H9 (cell line): Measurements from ENCODE around the gene HOXC11. TPM values are rescaled to one million over a fixed set of nuclear protein-coding genes. Genes with fewer than 3 reads are reported as not detected.

Source experiments
- DNase-seq: peaks from one replicate; pipeline ENCODE4 v3.0.0-alpha.2; 2017
- H2AFZ ChIP-seq: one replicate; pipeline ENCODE4 v1.6.1; 2013; ENCODE audit warnings: mild to moderate bottlenecking, low read length, control low read depth, moderate library complexity
- H2AK5ac ChIP-seq: 2 replicates; pipeline ENCODE4 v1.6.1; 2013; ENCODE audit warnings: low read length, control low read depth, mixed read lengths; ENCODE audit not compliant: insufficient read length
- H2BK120ac ChIP-seq: one replicate; pipeline ENCODE4 v1.6.1; 2013; ENCODE audit warnings: low read depth, mild to moderate bottlenecking, low read length, control low read depth, inconsistent platforms; ENCODE audit not compliant: poor library complexity, severe bottlenecking
- H2BK12ac ChIP-seq: 2 replicates; pipeline ENCODE4 v1.6.1; 2013; ENCODE audit warnings: low read length, control low read depth, mixed read lengths, low read depth; ENCODE audit not compliant: insufficient read length
- H2BK15ac ChIP-seq: 2 replicates; pipeline ENCODE4 v1.6.1; 2013; ENCODE audit warnings: low read depth, low read length, control low read depth
- H2BK20ac ChIP-seq: one replicate; pipeline ENCODE4 v1.6.1; 2013; ENCODE audit warnings: low read depth, mild to moderate bottlenecking, low read length, control low read depth, inconsistent platforms; ENCODE audit not compliant: poor library complexity, severe bottlenecking
- H2BK5ac ChIP-seq: 2 replicates; pipeline ENCODE4 v1.6.1; 2013; ENCODE audit warnings: low read length, control low read depth, mixed read lengths; ENCODE audit not compliant: insufficient read length
- H3K14ac ChIP-seq: 2 replicates; pipeline ENCODE4 v1.6.1; 2013; ENCODE audit warnings: low read length, control low read depth; ENCODE audit not compliant: insufficient read depth
- H3K18ac ChIP-seq: 2 replicates; pipeline ENCODE4 v1.6.1; 2013; ENCODE audit warnings: low read depth, mild to moderate bottlenecking, mixed read lengths, low read length, control low read depth; ENCODE audit not compliant: insufficient read length
- H3K23ac ChIP-seq: 2 replicates; pipeline ENCODE4 v1.6.1; 2013; ENCODE audit warnings: low read length, control low read depth, mixed read lengths, low read depth; ENCODE audit not compliant: insufficient read length
- H3K23me2 ChIP-seq: 2 replicates; pipeline ENCODE4 v1.6.1; 2013; ENCODE audit warnings: low read depth, mild to moderate bottlenecking, mixed read lengths, low read length, control low read depth; ENCODE audit not compliant: insufficient read length, poor library complexity, severe bottlenecking
- H3K27ac ChIP-seq: 2 replicates; pipeline ENCODE4 v1.5.1; 2013; ENCODE audit warnings: low read length, control low read depth, mixed read lengths, low read depth; ENCODE audit not compliant: insufficient read length
- H3K27me3 ChIP-seq: 2 replicates; pipeline ENCODE4 v1.6.1; 2013; ENCODE audit warnings: low read length, control low read depth, inconsistent platforms; ENCODE audit not compliant: insufficient read depth
- H3K4ac ChIP-seq: 2 replicates; pipeline ENCODE4 v1.6.1; 2013; ENCODE audit warnings: low read depth, mild to moderate bottlenecking, control low read depth, inconsistent platforms, low read length, moderate library complexity
- H3K4me1 ChIP-seq: 2 replicates; pipeline ENCODE4 v1.6.1; 2013; ENCODE audit warnings: low read length, control low read depth, inconsistent platforms; ENCODE audit not compliant: insufficient read depth
- H3K4me2 ChIP-seq: 2 replicates; pipeline ENCODE4 v1.6.1; 2013; ENCODE audit warnings: low read length, control low read depth, mixed read lengths; ENCODE audit not compliant: insufficient read length, insufficient read depth
- H3K56ac ChIP-seq: 2 replicates; pipeline ENCODE4 v1.6.1; 2013; ENCODE audit warnings: low read depth, mild to moderate bottlenecking, mixed read lengths, low read length, control low read depth; ENCODE audit not compliant: insufficient read length
- H3K79me1 ChIP-seq: 2 replicates; pipeline ENCODE4 v1.6.1; 2013; ENCODE audit warnings: low read depth, mild to moderate bottlenecking, moderate library complexity, low read length, control low read depth, inconsistent platforms; ENCODE audit not compliant: insufficient read depth, poor library complexity, severe bottlenecking
- H3K79me2 ChIP-seq: 2 replicates; pipeline ENCODE4 v1.6.1; 2013; ENCODE audit warnings: low read length, control low read depth, inconsistent platforms; ENCODE audit not compliant: insufficient read depth
- H3K9ac ChIP-seq: 2 replicates; pipeline ENCODE4 v1.6.1; 2013; ENCODE audit warnings: low read length, control low read depth, mixed read lengths; ENCODE audit not compliant: insufficient read length; ENCODE audit errors: extremely low read depth
- H3K9me3 ChIP-seq: one replicate; pipeline ENCODE4 v1.6.1; 2013; ENCODE audit warnings: low read depth, low read length, inconsistent platforms; ENCODE audit not compliant: control insufficient read depth
- H3T11ph ChIP-seq: one replicate; pipeline ENCODE4 v1.6.1; 2013; ENCODE audit warnings: mild to moderate bottlenecking, low read length, control low read depth, inconsistent platforms
- H4K20me1 ChIP-seq: one replicate; pipeline ENCODE4 v1.6.1; 2013; ENCODE audit not compliant: control insufficient read depth, insufficient read length, insufficient read depth
- H4K5ac ChIP-seq: 2 replicates; pipeline ENCODE4 v1.6.1; 2013; ENCODE audit warnings: low read depth, mild to moderate bottlenecking, mixed read lengths, low read length, control low read depth; ENCODE audit not compliant: insufficient read length
- H4K8ac ChIP-seq: replicated peaks from 2 replicates; pipeline ENCODE4 v1.6.1; 2013; ENCODE audit warnings: low read length, control low read depth, mixed read lengths, low read depth; ENCODE audit not compliant: insufficient read length
- H4K91ac ChIP-seq: 2 replicates; pipeline ENCODE4 v1.6.1; 2013; ENCODE audit warnings: low read depth, mild to moderate bottlenecking, moderate library complexity, mixed read lengths, low read length, control low read depth; ENCODE audit not compliant: insufficient read length
- H3K27ac Mint-ChIP-seq, 3 experiments: 2 replicates in 2 of 3; 3 replicates in 1 of 3; pipeline ENCODE4 v1.8.0; 2020 to 2021; ENCODE audit warnings: mixed read lengths in 3 of 3, mild to moderate bottlenecking in 1 of 3, moderate library complexity in 1 of 3
- H3K27me3 Mint-ChIP-seq: 2 replicates; pipeline ENCODE4 v1.8.0; 2021; ENCODE audit warnings: low read depth, mild to moderate bottlenecking, moderate library complexity, mixed read lengths
- H3K36me3 Mint-ChIP-seq, 3 experiments: 2 replicates in 2 of 3; 3 replicates in 1 of 3; pipeline ENCODE4 v1.8.0; 2020 to 2021; ENCODE audit warnings: low read depth in 3 of 3, mixed read lengths in 3 of 3; ENCODE audit not compliant: insufficient read depth in 1 of 3
- H3K4me1 Mint-ChIP-seq, 2 experiments: 2 replicates each; pipeline ENCODE4 v1.8.0; 2020; ENCODE audit warnings: mixed read lengths in 2 of 2
- H3K4me3 Mint-ChIP-seq, 2 experiments: 2 replicates in 1 of 2; 3 replicates in 1 of 2; pipeline ENCODE4 v1.8.0; 2020 to 2021; ENCODE audit warnings: mild to moderate bottlenecking in 2 of 2, mixed read lengths in 2 of 2, moderate library complexity in 1 of 2
- H3K9me3 Mint-ChIP-seq, 2 experiments: 2 replicates in 1 of 2; 3 replicates in 1 of 2; pipeline ENCODE4 v1.8.0; 2020; ENCODE audit warnings: mild to moderate bottlenecking in 2 of 2, mixed read lengths in 2 of 2, moderate library complexity in 1 of 2
- WGBS: extraction: QIAGEN DNeasy Blood & Tissue Kit; methylation state at CpG from one replicate; pipeline ENCODE4 v1.1.7; 2013; ENCODE audit warnings: missing lambda C conversion rate, low lambda C conversion rate, mixed read lengths; ENCODE audit not compliant: insufficient read length; ENCODE audit errors: extremely low coverage; 5-methylcytosine and 5-hydroxymethylcytosine counted together
- total RNA-seq: library from RNA; stranded (reverse); gene quantifications from 2 replicates; pipeline ENCODE4 v1.2.1, GENCODE V29; 2021
- TF ChIP-seq, protein P1 (sequence below): fragments of 200-600 bp; sonication (generic); conservative IDR thresholded peaks from 3 replicates; pipeline ENCODE4 v1.8.0; 2021; ENCODE audit warnings: antibody characterized with exemption, mild to moderate bottlenecking

Gene HOXC11
- total RNA-seq, 1 experiment from 2014 or later = not detected

DNA sequence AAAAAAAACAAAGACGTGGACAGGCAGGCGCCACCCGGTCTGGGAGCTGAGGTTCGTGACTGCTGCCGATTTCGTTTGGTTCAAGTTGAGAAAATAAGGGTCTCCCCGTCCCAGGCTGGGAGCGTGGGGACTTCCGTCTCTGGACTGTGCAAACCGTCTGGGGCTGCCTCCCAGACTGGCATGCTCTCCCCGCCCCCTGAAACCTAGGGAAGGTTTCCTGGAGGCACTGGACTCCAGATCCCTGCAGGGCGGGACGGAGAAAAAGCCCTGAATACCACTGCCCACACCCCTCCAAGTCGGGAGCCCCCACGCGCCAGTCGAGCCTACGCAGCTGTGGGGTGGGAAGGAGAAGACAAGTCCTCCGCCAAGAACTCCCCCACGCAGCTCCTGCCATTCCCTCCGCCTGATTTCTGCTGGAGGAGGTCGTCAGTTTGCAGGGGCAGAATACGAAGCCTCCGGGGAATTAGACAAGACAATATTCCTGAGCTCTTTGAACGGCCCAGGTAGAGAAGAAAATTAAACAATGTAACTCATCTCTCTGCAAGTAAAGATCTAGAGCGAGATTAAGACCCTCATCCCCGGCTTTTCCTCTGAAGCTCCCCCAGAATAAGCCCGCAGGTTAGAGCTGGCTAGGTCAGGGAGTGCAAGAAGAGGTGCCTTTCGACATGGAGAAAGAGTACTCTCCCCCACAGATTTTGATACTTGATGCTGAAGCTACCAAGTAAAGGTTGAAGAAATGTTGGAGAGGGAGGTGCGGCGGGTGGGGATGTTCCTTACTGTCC, 44.7 kb upstream of the HOXC11 start:
- no peak overlapping the region for H2AK5ac ChIP-seq
- H2BK120ac ChIP-seq = no peak overlapping the region
- H2AFZ ChIP-seq = no peak overlapping the region
- no peaks in the 10 kb centered on the region for H3K79me2 ChIP-seq
- WGBS = no CpG with 5 or more reads among the region's 31 CpGs
- no peak overlapping the region for H3K23ac ChIP-seq
- no peaks in the 10 kb centered on the region for H3K4me1 ChIP-seq
- H3K9me3 Mint-ChIP-seq = peaks cover 0 to 3% of the 10 kb centered on the region in 2 experiments; a peak in 2 of 5 replicates
- no peak overlapping the region for H3K4me3 Mint-ChIP-seq
- no peak overlapping the region for H2BK5ac ChIP-seq
- H3K56ac ChIP-seq = no peak overlapping the region
- H3K23me2 ChIP-seq = no peaks in the 10 kb centered on the region
- no peaks in the 10 kb centered on the region for H3K9me3 ChIP-seq
- no peak overlapping the region for H3K4ac ChIP-seq
- H4K8ac ChIP-seq = no peak overlapping the region
- H4K5ac ChIP-seq = no peak overlapping the region
- no peak overlapping the region for H2BK15ac ChIP-seq
- H3K4me1 Mint-ChIP-seq = peaks cover 0 to 5% of the 10 kb centered on the region in 2 experiments; a peak in 1 of 4 replicates
- H4K20me1 ChIP-seq = no peaks in the 10 kb centered on the region
- TF ChIP-seq, protein P1, sequence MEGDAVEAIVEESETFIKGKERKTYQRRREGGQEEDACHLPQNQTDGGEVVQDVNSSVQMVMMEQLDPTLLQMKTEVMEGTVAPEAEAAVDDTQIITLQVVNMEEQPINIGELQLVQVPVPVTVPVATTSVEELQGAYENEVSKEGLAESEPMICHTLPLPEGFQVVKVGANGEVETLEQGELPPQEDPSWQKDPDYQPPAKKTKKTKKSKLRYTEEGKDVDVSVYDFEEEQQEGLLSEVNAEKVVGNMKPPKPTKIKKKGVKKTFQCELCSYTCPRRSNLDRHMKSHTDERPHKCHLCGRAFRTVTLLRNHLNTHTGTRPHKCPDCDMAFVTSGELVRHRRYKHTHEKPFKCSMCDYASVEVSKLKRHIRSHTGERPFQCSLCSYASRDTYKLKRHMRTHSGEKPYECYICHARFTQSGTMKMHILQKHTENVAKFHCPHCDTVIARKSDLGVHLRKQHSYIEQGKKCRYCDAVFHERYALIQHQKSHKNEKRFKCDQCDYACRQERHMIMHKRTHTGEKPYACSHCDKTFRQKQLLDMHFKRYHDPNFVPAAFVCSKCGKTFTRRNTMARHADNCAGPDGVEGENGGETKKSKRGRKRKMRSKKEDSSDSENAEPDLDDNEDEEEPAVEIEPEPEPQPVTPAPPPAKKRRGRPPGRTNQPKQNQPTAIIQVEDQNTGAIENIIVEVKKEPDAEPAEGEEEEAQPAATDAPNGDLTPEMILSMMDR = no peak
- H3K14ac ChIP-seq = no peak overlapping the region
- peaks cover 97% of the 10 kb centered on the region for H3K27me3 ChIP-seq
- peaks cover 100% of the 10 kb centered on the region for H3K27me3 Mint-ChIP-seq
- H3K79me1 ChIP-seq = no peaks in the 10 kb centered on the region
- H3K27ac Mint-ChIP-seq = no peak overlapping the region; a peak in 1 of 7 replicates
- H3K18ac ChIP-seq = no peak overlapping the region
- H4K91ac ChIP-seq = no peak overlapping the region
- no peak overlapping the region for H3K9ac ChIP-seq
- no peak overlapping the region for H3K27ac ChIP-seq
- no peaks in the 10 kb centered on the region for H3K36me3 Mint-ChIP-seq
- DNase-seq = no peak
- H3K4me2 ChIP-seq = no peak overlapping the region
- H2BK12ac ChIP-seq = no peak overlapping the region
- no peak overlapping the region for H3T11ph ChIP-seq
- H2BK20ac ChIP-seq = no peak overlapping the region
